ENCODE measurements around the gene SRCIN1.

SRCIN1 gene

DNA sequence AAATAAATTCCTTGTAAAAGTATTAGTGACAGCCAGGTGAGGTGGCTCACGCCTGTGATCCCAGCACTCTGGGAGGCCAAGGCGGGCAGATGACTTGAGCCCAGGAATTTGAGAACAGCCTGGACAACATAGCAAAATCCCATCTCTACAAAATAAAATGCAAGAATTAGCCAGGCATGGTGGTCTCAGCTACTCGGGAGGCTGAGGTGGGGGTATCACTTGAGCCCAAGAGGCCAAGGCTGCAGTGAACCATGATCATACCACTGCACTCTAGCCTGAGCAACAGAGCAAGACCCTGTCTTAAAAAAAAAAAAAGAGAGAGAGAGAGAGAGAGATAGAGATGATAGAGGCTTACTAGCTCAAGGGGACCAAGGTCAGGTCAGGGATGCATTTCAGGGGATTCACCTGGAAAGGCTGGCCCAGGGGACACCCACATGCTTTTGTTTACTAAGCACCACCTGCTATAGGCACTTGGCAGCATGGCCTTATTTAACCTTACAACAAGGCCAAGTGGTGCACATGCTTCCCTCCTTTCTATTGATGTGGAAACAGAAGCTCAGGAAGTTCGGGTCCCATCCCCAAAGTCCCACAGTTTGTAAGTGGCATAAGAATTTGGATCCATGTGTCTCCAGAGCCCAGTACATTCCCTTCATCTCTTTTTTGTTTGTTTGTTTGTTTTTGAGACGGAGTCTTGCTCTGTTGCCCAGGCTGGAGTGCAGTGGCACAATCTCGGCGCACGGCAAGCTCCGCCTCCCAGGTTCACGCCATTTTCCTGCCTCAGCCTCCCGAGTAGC is 12.4 kb upstream of the SRCIN1 start:
- no peak for DNase-seq (ENCODE audit: low read depth in 2 of 2)

DNA sequence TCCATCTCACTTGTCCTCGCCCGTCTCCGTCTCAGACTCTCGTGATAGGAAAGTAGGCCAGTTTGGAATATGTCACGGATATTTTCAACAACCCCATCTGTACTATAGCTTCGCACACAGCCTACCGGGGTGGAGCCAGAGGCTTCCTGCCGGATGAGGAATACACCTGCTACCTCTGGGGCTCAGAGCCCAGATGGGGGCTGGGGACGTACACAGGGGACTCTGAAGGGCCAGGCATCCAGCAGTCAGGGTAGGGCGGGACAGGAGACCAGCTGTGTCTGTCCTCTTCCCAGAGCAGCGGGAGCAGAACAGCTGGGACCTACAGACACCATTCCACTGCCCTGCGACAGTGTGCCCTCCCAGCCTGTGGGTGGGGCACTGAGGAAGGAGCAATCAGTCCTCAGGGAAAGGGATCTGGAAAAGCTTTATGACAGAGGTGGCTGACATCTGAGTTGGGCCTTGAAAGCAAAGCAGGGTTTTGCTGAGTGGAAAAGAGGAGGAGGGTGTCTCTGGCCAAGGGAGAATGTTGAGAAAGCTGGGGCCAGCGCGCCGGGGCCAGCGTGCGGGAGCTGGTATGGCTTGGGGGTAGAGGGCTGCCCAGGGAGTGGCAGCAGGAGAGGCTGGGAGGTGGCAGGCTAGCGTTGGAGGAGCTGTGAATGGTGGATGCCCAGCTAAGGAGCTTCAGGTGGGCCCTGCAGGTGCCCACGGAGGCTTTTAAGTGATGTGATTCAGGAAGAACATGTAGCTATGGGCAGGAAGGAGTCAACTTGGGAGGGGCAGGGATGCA is 11.5 kb upstream of the SRCIN1 start:
- DNase-seq (ENCODE audit: low read depth in 2 of 2), result no peak

DNA sequence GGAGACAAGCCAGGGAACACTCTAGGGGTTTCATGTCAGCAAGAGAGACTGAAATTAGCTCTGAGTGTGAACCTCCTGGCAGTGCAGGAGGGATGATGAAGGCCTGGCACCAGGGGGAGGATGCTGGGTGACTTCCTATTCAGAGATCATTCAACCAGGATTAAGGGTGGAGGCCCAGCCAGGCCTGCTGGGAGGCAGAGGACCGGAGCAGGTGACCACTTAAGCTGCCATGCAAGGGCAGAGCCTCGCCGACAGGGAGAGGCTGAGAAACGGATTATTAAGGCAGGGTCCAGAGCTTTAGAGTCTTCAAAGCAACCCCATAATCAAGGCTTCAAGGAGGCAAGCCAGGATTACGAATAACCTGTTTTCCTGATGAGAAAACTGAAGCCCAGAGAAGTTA is 10.6 kb upstream of the SRCIN1 start:
- no peak for DNase-seq (ENCODE audit: low read depth in 2 of 2)

DNA sequence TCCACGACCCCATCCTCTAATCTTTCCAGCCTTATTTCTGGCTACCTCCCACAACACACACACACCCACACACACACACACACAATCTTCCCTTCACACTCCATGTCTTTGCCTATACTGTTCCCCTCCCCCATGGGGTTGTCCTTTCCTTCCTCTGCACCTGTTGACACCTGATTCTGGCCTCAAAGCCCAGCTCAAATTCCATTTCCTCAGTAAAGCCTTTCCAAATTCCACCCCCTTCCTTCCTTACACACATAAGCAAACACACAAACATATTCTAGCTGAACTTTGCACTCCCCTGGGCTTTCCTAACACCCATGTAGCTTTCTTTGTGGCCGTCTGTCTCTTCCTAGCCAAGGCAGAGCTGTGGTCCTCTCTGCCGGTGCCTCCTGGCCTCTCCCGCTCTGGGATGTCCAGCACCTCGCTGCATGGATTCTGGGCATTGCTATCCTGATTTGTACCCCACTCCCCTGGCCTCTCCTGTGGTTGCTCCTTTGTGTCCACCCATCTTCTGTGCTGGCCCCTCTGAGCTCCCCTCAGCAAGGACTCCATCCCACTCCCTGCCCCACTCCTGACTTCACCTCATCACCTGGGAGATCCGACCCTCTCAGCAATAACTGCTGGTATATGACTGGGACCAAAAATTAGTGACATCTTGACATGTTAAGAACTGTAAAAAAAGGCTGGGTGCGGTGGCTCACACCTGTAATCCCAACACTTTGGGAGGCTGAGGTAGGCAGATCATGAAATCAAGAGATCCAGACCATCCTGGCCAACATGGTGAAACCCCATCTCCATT is 8.4 kb upstream of the SRCIN1 start:
- DNase-seq (ENCODE audit: low read depth in 2 of 2), result no peak

DNA sequence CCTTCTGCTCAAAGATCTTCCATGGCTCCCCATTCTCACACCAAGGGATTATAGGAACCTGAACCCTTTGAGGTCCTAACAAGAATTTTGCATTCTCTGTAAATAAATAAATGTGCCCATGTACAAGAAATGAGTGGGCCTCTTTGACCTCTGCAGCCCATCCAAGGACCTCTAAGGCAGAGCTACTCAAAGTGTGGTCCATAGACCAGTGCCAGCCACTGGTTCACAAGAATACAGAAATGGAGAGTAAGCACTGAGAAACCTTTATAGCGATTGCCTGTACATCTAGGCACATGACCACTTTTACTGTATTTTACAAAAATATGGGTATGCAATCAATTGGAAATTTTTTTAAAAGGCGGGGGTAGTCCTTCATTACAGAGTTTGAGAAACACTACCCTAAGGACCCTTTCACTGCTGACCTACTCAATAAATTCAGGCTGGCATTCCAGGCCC is 7.8 kb upstream of the SRCIN1 start:
- DNase-seq (ENCODE audit: low read depth in 2 of 2), result no peak

DNA sequence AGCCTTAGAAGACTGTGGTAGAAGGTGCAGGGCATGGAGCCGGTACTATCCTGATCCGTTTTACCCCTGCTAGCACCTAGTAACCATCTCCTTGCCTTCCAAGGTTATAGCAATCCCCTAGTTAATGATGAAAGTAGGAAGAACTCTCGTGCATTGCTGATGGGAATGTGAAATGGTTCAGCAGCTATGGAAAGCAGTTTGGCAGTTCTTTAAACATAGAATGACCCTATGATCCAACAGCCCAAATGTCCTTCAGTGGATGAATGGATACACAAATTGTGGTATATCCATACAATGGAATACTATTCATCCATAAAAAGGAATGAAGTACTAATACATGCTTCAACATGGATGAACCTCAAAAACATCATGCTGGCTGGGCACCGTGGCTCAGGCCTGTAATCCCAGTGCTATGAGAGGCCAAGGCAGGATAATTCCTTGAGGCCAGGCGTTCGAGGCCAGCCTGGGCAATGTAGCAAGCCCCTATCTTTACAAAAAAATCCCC is 6.2 kb upstream of the SRCIN1 start:
- DNase-seq (ENCODE audit: low read depth in 2 of 2), result no peak

DNA sequence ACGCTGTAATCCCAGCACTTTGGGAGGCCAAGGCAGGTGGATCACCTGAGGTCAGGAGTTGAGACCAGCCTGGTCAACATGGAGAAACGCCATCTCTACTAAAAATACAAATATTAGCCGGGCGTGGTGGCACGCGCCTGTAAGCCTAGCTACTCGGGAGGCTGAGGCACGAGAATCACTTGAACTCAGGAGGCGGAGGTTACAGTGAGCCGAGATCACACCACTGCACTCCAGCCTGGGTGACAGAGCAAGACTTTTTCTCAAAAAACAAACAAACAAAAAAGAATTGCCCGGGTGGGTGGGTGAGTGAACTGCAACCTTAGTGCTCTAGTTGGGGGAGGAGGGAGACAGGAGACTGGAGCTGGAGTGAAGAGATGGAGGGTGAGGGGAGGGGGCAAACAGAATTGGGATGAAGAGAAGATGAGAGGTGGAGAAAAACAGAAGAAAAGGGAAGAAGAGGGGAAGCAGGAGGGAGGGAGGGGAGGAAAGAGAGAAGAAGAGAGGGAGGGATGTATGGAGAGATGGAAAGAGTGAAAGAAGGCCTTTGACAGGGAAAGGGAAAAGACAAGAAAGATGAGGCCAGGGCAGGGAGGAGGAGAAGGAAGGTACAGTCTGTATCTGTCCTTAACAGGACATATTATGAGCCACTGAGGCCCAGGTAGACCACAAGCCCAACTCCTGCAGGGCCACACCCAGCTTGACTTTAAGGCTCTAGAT is 5.5 kb upstream of the SRCIN1 start:
- no peak for DNase-seq (ENCODE audit: low read depth in 2 of 2)

DNA sequence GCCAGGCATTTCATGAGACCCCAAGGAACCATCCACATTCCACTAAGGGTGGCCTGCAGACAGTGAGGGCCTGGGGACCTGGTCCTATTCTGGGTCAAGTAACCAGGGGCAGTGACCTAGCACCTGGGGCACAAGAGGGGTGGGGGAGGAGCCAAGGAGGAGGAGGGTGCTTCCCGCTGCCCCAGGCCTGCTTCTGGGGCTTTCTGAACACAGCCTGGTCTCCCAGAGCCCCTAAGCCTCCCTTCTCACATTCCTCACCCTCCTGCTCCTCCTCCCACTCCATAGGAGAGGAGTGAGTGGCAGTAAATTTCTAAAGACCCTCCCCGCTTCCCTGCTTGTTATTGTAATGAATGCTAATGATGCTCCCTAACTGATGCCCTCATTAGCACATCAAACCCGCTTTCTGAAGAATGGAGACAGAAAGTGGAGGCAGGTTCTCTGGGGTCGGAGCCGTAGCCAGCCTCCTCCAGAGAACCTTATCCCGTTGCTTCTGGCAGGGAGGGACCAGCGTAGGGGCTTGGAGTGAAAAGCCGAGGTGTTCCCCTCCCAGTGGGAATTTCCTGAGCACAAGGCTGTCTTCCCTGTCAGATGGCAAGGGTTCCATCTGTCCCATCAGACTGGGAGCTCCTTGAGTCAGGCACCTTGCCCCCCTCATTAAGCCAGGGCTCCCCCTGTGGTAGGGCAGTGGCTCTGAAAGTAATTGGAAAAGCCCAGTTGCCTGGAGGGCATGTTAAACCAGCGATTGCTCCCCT is 3.7 kb upstream of the SRCIN1 start:
- DNase-seq (ENCODE audit: low read depth in 2 of 2), result no peak

DNA sequence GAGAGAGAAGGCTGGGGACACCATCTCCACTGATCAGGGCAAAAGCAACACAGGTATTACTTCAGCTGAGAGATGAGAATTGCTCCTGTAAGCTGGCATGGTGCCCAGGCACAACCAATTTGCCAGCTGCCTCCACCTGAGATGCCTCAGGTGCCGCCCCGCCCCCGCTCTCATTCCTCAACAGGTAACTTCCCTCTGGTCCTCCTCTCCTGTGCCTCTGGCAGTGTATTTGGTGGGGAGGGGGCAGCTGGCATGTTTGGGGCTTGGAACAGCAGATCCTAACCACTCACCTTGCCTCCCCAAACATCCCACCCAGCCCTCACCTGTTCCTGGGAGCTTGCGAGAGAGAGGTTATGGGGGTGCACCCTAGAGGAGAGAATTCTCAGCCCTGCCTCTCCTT is 2.9 kb upstream of the SRCIN1 start:
- no peak for DNase-seq (ENCODE audit: low read depth in 2 of 2)

DNA sequence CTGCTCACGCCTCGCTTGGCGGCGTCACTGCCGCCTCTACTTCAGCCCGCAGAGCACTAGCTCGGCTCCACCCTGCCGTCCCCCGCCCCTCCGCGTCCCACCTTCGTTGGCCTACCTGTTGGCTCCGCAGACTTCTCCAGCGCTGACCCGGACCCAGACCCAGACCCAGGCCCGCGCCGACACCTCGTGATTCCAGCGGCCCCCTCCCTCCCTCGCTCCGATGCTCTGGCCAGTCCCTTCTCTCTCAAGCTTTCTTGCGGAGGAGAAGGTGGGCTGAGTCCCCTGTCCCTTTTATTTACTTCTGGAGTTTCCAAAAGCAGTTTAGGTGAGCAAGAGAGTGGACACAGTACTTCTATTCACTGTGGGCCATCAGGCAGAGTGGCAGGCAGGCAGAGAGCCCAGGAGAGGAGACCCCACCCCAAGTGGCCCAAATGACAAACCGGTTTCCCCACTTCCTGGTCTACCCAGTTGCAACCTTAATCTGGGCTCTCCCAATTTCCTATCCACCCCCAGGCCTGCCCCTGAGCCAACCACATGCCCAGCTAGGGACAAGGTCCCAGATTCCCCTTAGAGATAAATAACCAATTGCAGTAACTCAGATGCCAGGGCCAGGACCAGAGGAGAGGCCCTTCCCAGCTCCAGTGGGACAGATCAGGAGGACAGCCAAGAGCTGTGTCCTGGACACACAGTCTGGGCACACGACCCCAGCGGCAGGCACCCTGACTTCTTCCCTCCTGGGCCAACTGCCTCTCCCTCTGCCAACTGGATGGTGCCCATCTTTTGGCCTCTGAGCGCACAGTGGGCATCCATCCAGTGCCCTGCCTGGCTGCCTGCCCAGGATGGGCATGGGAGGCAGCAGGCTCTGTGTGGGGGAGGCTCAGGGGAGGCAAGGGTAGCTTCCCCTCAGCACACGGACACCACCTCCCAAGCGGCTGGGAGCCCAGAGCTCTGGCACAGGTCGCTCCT is 1.2 kb upstream of the SRCIN1 start:
- DNase-seq (ENCODE audit: low read depth in 2 of 2), result no peak

DNA sequence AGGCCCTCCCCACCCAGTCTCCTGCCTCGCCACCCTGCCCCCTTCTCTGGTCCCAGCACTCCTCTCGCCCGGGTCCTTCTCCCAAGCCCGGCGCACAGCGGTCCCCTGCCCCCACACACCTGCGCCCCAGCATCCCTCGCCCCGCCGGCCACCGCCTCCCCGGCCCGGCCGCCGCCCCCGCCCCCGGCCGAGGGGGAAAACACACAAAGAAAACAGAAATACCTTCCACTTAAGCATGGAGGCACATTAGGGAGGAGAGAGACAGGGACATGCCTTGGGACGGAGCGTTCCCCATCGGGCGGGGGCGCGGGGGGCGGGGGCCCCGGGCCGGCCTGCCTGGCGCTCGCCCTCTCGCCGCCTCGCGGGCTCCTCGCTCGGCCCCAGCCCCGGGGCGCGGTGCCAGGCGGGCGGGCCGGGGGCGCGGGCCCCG is 326 bp downstream of the SRCIN1 start:
- no peak for DNase-seq (ENCODE audit: low read depth in 2 of 2)

DNA sequence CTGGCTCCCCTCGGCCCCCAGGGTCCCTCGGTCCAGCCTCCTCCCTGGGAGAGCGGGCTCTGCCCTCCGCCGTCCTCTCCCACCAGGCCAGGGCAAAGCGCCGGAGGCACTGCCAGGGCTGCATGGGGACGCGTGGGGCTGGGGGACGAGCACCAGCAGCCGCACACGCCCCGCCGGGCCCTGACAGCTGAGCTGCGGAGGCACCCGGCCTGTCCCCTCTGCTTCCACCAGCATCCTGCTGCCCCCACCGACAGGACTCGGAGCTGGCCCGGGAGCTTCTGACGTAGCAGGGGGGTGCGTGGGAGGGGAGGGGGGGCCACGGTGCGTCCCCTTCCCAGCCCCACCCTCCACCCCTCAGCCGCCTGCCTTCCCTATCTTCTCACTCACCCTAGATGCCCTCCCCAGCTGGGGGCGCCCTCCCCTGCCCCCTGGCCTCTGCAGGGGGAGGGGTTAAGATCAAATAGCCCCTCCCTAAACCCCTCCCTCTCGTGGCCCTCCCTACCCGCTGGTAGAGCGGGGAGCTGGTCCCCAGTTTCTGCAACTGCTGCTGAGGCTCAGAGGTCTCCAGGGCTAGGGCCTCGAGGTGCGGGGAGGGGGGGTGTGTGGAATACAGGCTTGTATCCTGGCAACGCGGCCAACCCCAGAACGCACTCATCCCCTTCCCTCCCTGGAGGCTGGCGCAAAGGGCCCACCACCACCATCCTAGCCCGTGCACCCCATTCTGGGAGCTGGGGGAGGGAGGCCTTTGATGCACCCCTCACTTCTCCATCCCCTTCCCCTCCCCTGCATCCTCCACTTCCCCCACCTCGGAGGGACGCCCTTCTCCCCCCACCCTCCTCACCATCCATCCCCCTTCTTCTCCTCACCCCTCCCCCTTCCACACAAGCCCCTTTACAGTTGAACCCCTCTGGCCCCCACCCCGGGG is 1.0 kb downstream of the SRCIN1 start:
- peak in 1 of 2 experiments; percentile 10 for DNase-seq (ENCODE audit: low read depth in 2 of 2)

DNA sequence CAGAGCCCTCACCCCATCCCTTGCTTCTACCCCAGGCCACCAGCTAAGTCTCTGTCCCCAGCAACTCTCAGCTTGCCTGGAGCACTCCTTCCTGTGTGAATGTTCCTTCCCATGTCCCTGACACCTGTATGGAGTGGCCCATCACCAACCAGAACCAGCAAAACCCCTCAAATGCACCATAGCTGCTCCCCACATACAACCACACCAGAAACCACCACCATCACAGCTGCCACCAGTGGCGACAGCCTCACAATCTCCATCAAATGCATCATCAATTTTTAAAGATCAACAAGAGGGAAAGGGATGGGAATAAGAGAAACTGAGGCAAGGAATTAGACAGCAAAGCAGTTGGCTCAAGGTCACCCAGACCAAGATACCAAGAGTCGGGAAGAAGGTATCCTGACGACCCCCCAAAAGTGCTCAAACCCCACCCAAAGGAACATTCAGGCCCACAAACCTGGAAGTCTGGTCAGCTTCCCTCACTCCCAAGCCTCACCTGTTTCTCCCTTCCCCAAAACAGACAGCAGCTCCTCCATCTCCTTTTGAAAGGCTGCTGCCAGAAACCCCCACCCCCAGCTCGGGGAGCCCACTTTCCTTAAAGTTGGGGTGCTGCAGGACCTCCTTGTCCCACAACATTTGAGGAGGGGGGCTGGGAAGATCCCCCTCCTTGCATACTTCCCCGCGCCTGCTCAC is 1.8 kb downstream of the SRCIN1 start:
- DNase-seq (ENCODE audit: low read depth in 2 of 2), result no peak

DNA sequence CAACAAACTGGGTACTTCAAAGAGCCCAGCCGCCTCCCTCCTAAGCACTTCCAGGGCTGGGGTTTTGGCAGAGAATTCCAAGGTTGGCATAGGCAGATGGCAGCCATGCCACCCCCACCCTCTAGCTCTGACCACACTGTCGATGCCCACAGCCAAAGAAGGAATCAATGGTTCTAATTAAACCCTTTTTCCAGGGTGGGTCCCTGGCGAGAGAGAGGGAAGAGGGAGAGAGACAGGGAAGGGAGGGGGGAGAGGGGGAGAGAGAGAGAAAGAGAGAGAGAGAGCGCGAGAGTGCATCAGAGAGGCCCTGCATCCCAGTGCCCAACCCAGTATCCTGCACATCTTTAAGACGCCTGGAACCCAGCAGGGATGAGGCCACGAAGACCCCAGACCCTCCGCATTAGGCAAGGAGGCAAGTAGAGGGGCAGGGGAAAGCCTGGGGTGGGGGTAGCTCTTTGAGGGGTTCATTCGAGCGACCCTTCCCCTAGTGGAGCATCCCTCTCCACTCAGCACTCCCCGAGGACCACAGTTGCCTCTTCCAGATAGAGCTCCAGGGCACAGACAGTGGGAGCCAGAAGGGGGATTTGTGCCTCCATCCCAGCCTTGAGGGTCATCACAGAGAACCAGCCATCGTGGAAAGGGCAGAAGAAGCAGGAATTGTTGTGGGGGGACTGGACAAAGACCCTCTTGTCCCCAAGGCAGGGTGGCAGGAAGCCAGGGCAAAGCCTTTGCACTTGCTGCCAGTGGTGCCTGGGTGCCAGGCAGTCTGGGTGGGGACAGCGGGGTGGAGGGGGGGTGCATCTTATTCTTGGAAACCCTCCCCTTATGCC is 2.6 kb downstream of the SRCIN1 start:
- no peak for DNase-seq (ENCODE audit: low read depth in 2 of 2)

DNA sequence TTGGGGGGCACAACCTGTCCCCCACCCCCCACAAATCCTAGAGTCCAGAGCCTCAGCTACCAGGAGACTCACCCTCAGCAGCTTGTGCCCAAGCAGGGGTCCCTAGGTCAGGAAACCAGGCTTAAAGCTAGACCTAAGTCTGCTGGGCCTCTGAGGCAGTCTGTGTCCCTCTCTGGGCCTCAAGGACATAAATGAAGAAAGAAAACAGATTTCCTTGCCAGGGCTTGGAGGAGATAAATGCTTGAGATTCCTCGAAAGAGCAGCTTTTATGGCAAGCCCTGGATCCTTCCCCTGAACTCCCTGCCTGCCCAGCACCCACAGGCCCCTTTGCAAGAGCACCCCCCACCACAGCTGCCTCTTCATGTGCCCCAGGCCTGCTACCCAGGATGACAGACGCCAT is 3.3 kb downstream of the SRCIN1 start:
- DNase-seq (ENCODE audit: low read depth in 2 of 2), result no peak

DNA sequence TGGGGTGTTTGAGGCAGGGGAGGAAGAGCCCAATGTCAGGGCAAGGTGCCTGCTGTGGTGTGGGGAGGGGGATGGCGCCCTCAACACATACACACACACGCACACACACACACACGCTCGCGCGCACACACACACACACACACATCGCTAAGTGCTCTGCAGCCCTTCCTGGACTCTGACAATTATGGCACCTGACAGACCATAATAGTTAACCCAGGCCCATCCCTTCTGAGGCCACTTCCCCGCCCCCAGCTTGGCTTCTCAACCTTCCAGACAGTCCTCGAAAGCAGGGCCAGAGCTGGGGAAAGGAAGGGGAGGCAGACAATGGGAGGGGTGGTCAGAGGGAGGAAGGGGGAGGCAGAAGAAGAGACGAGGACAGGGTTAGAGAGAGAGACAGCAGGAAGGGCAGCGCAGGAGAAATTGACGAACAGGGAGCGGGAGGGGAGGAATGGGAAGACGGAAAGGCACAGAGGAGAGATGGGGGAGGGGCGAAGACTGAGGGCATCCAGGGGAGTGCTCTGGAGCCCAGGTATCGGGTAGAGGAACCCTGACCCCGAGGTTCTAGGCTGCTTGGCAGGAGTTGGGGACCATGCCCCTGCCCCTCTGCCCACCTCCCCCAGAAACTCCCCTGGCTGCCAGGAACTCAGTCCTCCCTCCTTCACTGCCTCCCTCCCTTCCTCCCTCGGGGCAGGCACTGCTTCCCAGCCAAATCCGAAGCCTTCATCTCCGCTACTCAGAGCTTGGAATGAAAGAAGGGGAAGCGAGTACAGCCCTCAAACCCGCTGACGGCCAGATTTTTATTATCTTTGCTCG is 4.0 kb downstream of the SRCIN1 start:
- no peak for DNase-seq (ENCODE audit: low read depth in 2 of 2)

All from stimulated activated CD4-positive, alpha-beta T cell treated with anti-CD3 and anti-CD28 coated beads, Interleukin-12 subunit alpha, Interleukin-12 subunit beta, amount 100 ng/mL, for 24 hours (primary cell).